Panc1 (cell line): Measurements from ENCODE around the gene GJA8. TPM values are rescaled to one million over a fixed set of nuclear protein-coding genes. Genes with fewer than 3 reads are reported as not detected.

Source experiments
- ATAC-seq: fragments of 200-7000 bp; cut with Tn5 transposase; 2 replicates; pipeline ENCODE4 v1.9.1; 2020; ENCODE audit warnings: mild to moderate bottlenecking, moderate library complexity
- BruUV-seq: library from RNA; stranded (reverse); fragments of 400-500 nt; replicated peaks from 2 replicates; lab custom pipeline; 2021; lab: Mats Ljungman, UMichigan
- CTCF ChIA-PET: fragments of 300-600 bp; sonication (Branson Sonifier 250); formaldehyde crosslinking; loops from one replicate; lab custom pipeline; 2022; ENCODE audit warnings: antibody characterized with exemption; lab: Charles Lee
- POLR2A ChIA-PET: fragments of 300-600 bp; sonication (Branson Sonifier 250); formaldehyde crosslinking; loops from one replicate; lab custom pipeline; 2022; ENCODE audit warnings: antibody characterized with exemption; lab: Charles Lee
- DNase-seq: peaks from one replicate; pipeline ENCODE4 v3.0.0-alpha.2; 2010; ENCODE audit warnings: low read depth, low spot score
- H3K27ac ChIP-seq: 2 replicates; pipeline ENCODE4 v1.5.1; 2011; ENCODE audit warnings: mild to moderate bottlenecking, low read length, inconsistent platforms
- H3K27me3 ChIP-seq: fragments of 200-500 bp; sonication (Bioruptor generic); 2 replicates; pipeline ENCODE4 v1.6.0; 2014; ENCODE audit warnings: low read length, inconsistent platforms; ENCODE audit not compliant: control insufficient read depth, insufficient read depth
- H3K36me3 ChIP-seq: fragments of 200-500 bp; sonication (Bioruptor generic); 2 replicates; pipeline ENCODE4 v1.5.1; 2014; ENCODE audit warnings: inconsistent platforms, mild to moderate bottlenecking, low read length, moderate library complexity; ENCODE audit not compliant: control insufficient read depth, insufficient read depth
- H3K4me1 ChIP-seq: 2 replicates; pipeline ENCODE4 v1.5.1; 2011; ENCODE audit warnings: inconsistent platforms, mild to moderate bottlenecking, low read length, moderate library complexity; ENCODE audit not compliant: control insufficient read depth, insufficient read depth
- H3K4me3 ChIP-seq, 2 experiments: 2 replicates each; pipeline ENCODE4 v1.5.1; 2011 to 2012; ENCODE audit warnings: low read depth in 2 of 2, low read length in 2 of 2, mild to moderate bottlenecking in 2 of 2, inconsistent platforms in 1 of 2, moderate library complexity in 1 of 2
- H3K9me3 ChIP-seq: fragments of 200-500 bp; sonication (Bioruptor generic); 2 replicates; pipeline ENCODE4 v1.5.1; 2014; ENCODE audit warnings: low read depth, mild to moderate bottlenecking, inconsistent platforms, low read length, moderate library complexity; ENCODE audit not compliant: control insufficient read depth, insufficient read depth
- POLR2AphosphoS5 ChIP-seq: IDR thresholded peaks from 2 replicates; pipeline ENCODE4 v1.6.1; 2012; ENCODE audit warnings: mild to moderate bottlenecking, low read depth, low read length, moderate library complexity
- SIN3A ChIP-seq: IDR thresholded peaks from 2 replicates; pipeline ENCODE4 v1.6.1; 2012; ENCODE audit warnings: low read depth, mild to moderate bottlenecking, low read length, moderate library complexity, borderline replicate concordance; ENCODE audit not compliant: insufficient read depth
- TCF7L2 ChIP-seq: IDR thresholded peaks from 2 replicates; pipeline ENCODE4 v1.6.1; 2011; ENCODE audit warnings: mild to moderate bottlenecking, low read depth, low read length, inconsistent platforms
- in situ Hi-C: cut with HindIII; loops from 2 replicates; pipeline ENCODE4 v1.10.0; 2016; ENCODE audit warnings: low sequenced_read_pairs, low pct_unique_long_range_greater_than_20kb
- intact Hi-C: fragments of 100-400 bp; cut with micrococcal nuclease; formaldehyde crosslinking; loops from one replicate; pipeline ENCODE4 v1.10.0; 2022; ENCODE audit not compliant: unreplicated experiment
- total RNA-seq: library from RNA; stranded (reverse); gene quantifications from one replicate; pipeline ENCODE4 v1.2.1, GENCODE V29; 2021; ENCODE audit not compliant: unreplicated experiment
- TF ChIP-seq, protein P1 (sequence below): fragments of 450-650 bp; IDR thresholded peaks from 2 replicates; pipeline ENCODE4 v1.5.1; 2017; ENCODE audit warnings: mild to moderate bottlenecking
- TF ChIP-seq, protein P2 (sequence below), 2 experiments: IDR thresholded peaks; 2 replicates each; pipeline ENCODE4 v1.6.1; 2011 to 2012; ENCODE audit warnings: low read depth in 2 of 2, control low read depth in 1 of 2, low read length in 1 of 2, mild to moderate bottlenecking in 1 of 2, moderate library complexity in 1 of 2; ENCODE audit not compliant: insufficient read depth in 1 of 2

The GJA8 gene
- total RNA-seq, 1 experiment from 2014 or later: not detected

DNA sequence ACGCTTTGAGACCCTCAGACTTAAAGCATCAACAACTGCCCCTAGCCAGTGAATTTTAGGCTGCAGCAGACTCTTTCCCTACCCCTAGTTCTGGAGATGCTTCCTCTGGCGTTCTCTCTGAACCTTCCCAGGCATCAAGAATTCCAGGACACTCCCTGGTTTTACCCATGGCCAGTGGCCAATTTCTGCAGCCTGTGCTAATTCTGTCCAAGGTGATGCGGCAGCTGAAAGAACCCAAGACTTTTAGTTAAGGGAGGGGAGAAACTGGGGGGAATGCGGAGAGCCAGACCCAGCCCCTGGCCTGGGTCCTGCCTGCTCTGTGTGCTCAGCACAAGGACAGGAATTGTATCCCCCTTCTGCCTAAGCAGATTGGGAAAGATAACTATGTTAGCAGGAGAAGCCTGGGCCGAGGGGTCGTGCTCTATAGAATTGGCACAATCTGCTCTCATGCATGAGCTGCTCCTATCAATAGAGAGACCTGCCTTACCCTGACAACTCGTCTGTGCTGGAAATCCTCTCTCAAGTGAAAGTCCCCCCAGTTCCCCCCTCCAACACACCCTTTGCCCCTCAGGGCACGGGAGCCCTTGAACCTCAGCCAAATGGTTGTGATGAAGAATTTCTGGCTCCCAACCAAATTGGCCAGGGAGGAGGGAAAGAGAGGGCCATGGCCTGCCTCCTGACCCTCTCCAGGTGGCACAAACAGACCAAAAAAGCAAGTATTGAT, 5.4 kb upstream of the GJA8 start:
- TF ChIP-seq, protein P1, sequence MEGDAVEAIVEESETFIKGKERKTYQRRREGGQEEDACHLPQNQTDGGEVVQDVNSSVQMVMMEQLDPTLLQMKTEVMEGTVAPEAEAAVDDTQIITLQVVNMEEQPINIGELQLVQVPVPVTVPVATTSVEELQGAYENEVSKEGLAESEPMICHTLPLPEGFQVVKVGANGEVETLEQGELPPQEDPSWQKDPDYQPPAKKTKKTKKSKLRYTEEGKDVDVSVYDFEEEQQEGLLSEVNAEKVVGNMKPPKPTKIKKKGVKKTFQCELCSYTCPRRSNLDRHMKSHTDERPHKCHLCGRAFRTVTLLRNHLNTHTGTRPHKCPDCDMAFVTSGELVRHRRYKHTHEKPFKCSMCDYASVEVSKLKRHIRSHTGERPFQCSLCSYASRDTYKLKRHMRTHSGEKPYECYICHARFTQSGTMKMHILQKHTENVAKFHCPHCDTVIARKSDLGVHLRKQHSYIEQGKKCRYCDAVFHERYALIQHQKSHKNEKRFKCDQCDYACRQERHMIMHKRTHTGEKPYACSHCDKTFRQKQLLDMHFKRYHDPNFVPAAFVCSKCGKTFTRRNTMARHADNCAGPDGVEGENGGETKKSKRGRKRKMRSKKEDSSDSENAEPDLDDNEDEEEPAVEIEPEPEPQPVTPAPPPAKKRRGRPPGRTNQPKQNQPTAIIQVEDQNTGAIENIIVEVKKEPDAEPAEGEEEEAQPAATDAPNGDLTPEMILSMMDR: no peak
- TF ChIP-seq POLR2AphosphoS5: no peak
- TF ChIP-seq, protein P2, sequence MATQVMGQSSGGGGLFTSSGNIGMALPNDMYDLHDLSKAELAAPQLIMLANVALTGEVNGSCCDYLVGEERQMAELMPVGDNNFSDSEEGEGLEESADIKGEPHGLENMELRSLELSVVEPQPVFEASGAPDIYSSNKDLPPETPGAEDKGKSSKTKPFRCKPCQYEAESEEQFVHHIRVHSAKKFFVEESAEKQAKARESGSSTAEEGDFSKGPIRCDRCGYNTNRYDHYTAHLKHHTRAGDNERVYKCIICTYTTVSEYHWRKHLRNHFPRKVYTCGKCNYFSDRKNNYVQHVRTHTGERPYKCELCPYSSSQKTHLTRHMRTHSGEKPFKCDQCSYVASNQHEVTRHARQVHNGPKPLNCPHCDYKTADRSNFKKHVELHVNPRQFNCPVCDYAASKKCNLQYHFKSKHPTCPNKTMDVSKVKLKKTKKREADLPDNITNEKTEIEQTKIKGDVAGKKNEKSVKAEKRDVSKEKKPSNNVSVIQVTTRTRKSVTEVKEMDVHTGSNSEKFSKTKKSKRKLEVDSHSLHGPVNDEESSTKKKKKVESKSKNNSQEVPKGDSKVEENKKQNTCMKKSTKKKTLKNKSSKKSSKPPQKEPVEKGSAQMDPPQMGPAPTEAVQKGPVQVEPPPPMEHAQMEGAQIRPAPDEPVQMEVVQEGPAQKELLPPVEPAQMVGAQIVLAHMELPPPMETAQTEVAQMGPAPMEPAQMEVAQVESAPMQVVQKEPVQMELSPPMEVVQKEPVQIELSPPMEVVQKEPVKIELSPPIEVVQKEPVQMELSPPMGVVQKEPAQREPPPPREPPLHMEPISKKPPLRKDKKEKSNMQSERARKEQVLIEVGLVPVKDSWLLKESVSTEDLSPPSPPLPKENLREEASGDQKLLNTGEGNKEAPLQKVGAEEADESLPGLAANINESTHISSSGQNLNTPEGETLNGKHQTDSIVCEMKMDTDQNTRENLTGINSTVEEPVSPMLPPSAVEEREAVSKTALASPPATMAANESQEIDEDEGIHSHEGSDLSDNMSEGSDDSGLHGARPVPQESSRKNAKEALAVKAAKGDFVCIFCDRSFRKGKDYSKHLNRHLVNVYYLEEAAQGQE (IDR thresholded peaks at IDR 0.05; ENCODE audit: insufficient read depth in 1 of 2, low read depth in 2 of 2, low read length in 1 of 2): no peak
- no peak for TF ChIP-seq TCF7L2
- no peak for TF ChIP-seq SIN3A
- DNase-seq (no peak), ATAC-seq (no peak)
- in situ Hi-C loops (no loop called here), intact Hi-C loops (no loop called here)
- POLR2A ChIA-PET: interaction anchor here (0.6 kb wide), 1 partner anchor 52 kb away, joined by 3 read pairs; no protein-coding TSS in a partner anchor
- Histone ChIP-seq H3K4me3 (no peak overlapping the region), H3K27me3 (no peaks in the 10 kb centered on the region), H3K36me3 (no peaks in the 10 kb centered on the region), H3K4me1 (no peaks in the 10 kb centered on the region), H3K27ac (no peak overlapping the region), H3K9me3 (no peaks in the 10 kb centered on the region)
- BruUV-seq: no TSS peak
- CTCF ChIA-PET: no interaction called here

GRCh38 chr1:147897789-147898188, 4.8 kb upstream of the GJA8 start:
- no peak for ATAC-seq
- in situ Hi-C loops: no loop called here

More at GRCh38 chr1:147897789-147898188, 4.8 kb upstream of the GJA8 start:
- POLR2A ChIA-PET: interaction anchor here (0.6 kb wide), 1 partner anchor 51 kb away, joined by 3 read pairs; no protein-coding TSS in a partner anchor
- DNase-seq: no peak
- H3K4me3 ChIP-seq: no peak overlapping the region
- intact Hi-C loops: no loop called here
- no peaks in the 10 kb centered on the region for H3K4me1 ChIP-seq
- CTCF ChIA-PET: no interaction called here
- no TSS peak for BruUV-seq
- no peak overlapping the region for H3K27ac ChIP-seq
- TF ChIP-seq, protein P1: no peak
- no peak for TF ChIP-seq TCF7L2
- TF ChIP-seq, protein P2 (IDR thresholded peaks at IDR 0.05; ENCODE audit: insufficient read depth in 1 of 2, low read depth in 2 of 2, low read length in 1 of 2): no peak
- TF ChIP-seq SIN3A: no peak
- no peak for TF ChIP-seq POLR2AphosphoS5
- no peaks in the 10 kb centered on the region for H3K36me3 ChIP-seq
- H3K9me3 ChIP-seq: no peaks in the 10 kb centered on the region
- H3K27me3 ChIP-seq: no peaks in the 10 kb centered on the region
